KMS-11 (cell line): ENCODE measurements around the gene PRDM5.

Experiments used
- H2AFZ ChIP-seq: fragments of 200-600 bp; sonication (generic); 2 replicates; pipeline ENCODE4 v1.6.1; 2016; ENCODE audit warnings: antibody characterized with exemption, mixed run types, low read depth
- H3K27ac ChIP-seq: fragments of 200-600 bp; sonication (generic); 2 replicates; pipeline ENCODE4 v1.6.1; 2016; ENCODE audit warnings: mild to moderate bottlenecking, mixed run types
- H3K27me3 ChIP-seq: fragments of 200-600 bp; sonication (generic); 2 replicates; pipeline ENCODE4 v1.6.1; 2017; ENCODE audit warnings: mild to moderate bottlenecking, low read depth, mixed run types, moderate library complexity; ENCODE audit not compliant: insufficient read depth
- H3K36me3 ChIP-seq: fragments of 200-600 bp; sonication (generic); 2 replicates; pipeline ENCODE4 v1.6.1; 2017; ENCODE audit warnings: mild to moderate bottlenecking, mixed run types; ENCODE audit not compliant: insufficient read depth
- H3K4me1 ChIP-seq: fragments of 200-600 bp; sonication (generic); 2 replicates; pipeline ENCODE4 v1.6.1; 2016; ENCODE audit warnings: mild to moderate bottlenecking, low read depth, mixed run types; ENCODE audit not compliant: poor library complexity, severe bottlenecking
- H3K4me2 ChIP-seq: fragments of 200-600 bp; sonication (generic); 2 replicates; pipeline ENCODE4 v1.7.0; 2016; ENCODE audit warnings: mild to moderate bottlenecking, mixed run types
- H3K4me3 ChIP-seq: fragments of 200-600 bp; sonication (generic); IDR thresholded peaks from 2 replicates; pipeline ENCODE4 v1.6.1; 2017; ENCODE audit warnings: low read depth, low read length, mixed read lengths; ENCODE audit not compliant: insufficient read depth
- H3K79me2 ChIP-seq: fragments of 200-600 bp; sonication (generic); 2 replicates; pipeline ENCODE4 v1.6.1; 2016; ENCODE audit warnings: low read depth, mixed run types; ENCODE audit not compliant: insufficient read depth
- H3K9ac ChIP-seq: fragments of 200-600 bp; sonication (generic); 2 replicates; pipeline ENCODE4 v1.6.1; 2016; ENCODE audit warnings: mild to moderate bottlenecking, mixed run types
- H4K20me1 ChIP-seq: fragments of 200-600 bp; sonication (generic); 2 replicates; pipeline ENCODE4 v1.6.1; 2016; ENCODE audit warnings: mild to moderate bottlenecking, mixed run types; ENCODE audit not compliant: insufficient read depth
- TF ChIP-seq, protein P1 (sequence below): fragments of 200-600 bp; sonication (generic); conservative IDR thresholded peaks from 2 replicates; pipeline ENCODE4 v1.6.1; 2017; ENCODE audit warnings: low read depth, mild to moderate bottlenecking, antibody characterized with exemption, low read length, moderate library complexity, mixed read lengths

The PRDM5 gene

DNA sequence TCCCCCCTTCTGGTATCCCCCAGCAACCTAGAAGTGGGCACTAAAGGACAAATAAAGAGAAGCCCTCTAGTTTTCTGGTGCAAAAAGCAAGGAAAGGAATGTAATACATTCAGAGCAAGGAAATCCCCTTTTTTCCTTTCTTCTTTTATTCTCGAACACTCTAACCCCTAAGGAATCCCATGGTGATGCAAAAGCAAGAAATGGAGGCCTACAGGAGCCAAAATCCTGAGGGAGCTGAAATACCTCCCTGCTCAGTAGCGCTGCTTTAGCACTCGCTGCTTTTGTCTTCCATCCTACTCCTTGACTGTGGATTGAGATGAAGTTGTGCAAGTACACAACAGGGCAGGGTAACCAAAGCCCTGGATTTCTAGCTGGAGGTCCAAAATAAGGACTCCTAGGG lies 251.0 kb downstream of the PRDM5 start:
- TF ChIP-seq, protein P1, sequence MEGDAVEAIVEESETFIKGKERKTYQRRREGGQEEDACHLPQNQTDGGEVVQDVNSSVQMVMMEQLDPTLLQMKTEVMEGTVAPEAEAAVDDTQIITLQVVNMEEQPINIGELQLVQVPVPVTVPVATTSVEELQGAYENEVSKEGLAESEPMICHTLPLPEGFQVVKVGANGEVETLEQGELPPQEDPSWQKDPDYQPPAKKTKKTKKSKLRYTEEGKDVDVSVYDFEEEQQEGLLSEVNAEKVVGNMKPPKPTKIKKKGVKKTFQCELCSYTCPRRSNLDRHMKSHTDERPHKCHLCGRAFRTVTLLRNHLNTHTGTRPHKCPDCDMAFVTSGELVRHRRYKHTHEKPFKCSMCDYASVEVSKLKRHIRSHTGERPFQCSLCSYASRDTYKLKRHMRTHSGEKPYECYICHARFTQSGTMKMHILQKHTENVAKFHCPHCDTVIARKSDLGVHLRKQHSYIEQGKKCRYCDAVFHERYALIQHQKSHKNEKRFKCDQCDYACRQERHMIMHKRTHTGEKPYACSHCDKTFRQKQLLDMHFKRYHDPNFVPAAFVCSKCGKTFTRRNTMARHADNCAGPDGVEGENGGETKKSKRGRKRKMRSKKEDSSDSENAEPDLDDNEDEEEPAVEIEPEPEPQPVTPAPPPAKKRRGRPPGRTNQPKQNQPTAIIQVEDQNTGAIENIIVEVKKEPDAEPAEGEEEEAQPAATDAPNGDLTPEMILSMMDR, result no peak
- H3K4me2 ChIP-seq, result no peak overlapping the region
- H3K36me3 ChIP-seq, result no peaks in the 10 kb centered on the region
- H3K27me3 ChIP-seq, result no peaks in the 10 kb centered on the region
- no peak overlapping the region for H3K9ac ChIP-seq
- H3K79me2 ChIP-seq, result no peaks in the 10 kb centered on the region
- no peaks in the 10 kb centered on the region for H3K4me1 ChIP-seq
- H4K20me1 ChIP-seq, result no peaks in the 10 kb centered on the region
- no peak overlapping the region for H3K4me3 ChIP-seq
- no peak overlapping the region for H2AFZ ChIP-seq
- no peak overlapping the region for H3K27ac ChIP-seq

DNA sequence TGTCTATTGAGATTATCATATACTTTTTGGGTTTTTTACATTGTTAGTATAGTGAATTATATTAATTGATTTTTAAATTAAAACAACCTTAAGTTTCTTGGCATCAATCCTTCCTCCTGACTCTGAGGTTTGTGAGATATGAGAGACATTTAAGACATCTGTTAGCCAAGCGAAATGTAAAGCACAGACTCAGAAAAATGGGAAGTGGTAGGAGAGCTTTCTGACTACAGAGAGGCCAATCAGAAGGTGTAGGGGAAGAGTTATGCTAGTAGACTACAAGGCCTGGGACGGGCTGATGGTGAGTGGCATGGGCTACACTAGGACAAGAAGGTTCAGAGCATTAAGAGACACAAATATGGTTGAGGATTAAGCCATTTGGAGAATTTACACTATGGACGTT lies 255.4 kb downstream of the PRDM5 start:
- Histone ChIP-seq H3K27ac (no peak overlapping the region), H3K27me3 (no peaks in the 10 kb centered on the region), H4K20me1 (no peaks in the 10 kb centered on the region), H3K79me2 (no peaks in the 10 kb centered on the region), H3K4me1 (no peaks in the 10 kb centered on the region), H3K4me2 (no peak overlapping the region), H2AFZ (no peak overlapping the region), H3K4me3 (no peak overlapping the region), H3K36me3 (no peaks in the 10 kb centered on the region), H3K9ac (no peak overlapping the region)
- TF ChIP-seq, protein P1, result no peak

DNA sequence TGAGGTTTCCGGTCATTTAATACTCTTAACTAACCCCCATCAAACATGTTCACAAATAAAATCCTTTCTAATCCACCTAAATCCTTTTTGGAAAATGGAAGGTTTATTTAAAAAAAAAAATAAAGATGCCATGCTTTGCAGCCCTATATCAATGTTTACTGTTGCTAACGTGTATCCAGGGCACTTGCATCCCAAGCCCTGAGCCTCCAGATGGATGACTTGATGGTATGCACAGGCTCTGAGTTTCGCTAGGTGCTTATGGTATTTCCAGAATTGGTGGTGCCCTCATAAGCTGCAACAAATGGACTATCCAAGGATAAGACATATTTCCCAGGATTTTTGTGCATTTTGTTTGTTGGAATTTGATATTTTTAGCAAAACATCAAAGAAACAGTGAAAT lies 257.7 kb downstream of the PRDM5 start:
- H2AFZ ChIP-seq, result no peak overlapping the region
- no peaks in the 10 kb centered on the region for H4K20me1 ChIP-seq
- no peaks in the 10 kb centered on the region for H3K79me2 ChIP-seq
- H3K4me1 ChIP-seq, result no peaks in the 10 kb centered on the region
- H3K9ac ChIP-seq, result no peak overlapping the region
- TF ChIP-seq, protein P1, result no peak
- H3K27me3 ChIP-seq, result no peaks in the 10 kb centered on the region
- H3K27ac ChIP-seq, result no peak overlapping the region
- H3K4me3 ChIP-seq, result no peak overlapping the region
- H3K36me3 ChIP-seq, result no peaks in the 10 kb centered on the region
- H3K4me2 ChIP-seq, result no peak overlapping the region

DNA sequence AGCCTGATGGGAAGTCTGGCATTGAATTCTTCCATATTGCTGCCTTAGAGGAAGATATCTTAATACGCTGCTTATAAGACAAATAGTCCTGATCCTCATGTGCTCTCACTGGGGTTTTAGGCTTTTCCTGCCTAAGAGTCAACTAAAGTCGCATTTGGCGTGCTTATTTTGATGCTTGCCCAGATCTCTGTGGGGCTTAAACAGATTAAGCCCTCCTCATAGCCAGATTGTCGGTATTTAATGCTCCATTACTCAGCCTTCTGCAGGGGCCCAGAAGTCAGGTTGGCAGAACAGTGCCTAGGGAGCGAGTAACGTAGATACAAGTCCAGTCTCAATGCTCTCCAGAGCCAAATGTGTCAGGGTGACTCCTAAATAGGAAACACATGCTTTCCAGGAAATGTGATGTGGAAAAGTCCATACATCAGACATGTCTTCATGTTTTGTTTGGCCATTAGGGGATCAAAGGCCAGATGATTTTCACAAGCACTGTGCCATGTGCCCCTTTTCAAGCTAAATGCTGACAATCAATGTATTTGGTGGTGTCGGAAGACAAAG lies 262.8 kb downstream of the PRDM5 start:
- no peaks in the 10 kb centered on the region for H3K79me2 ChIP-seq
- H3K27ac ChIP-seq, result no peak overlapping the region

More for the DNA sequence above, 262.8 kb downstream of the PRDM5 start:
- Histone ChIP-seq H3K9ac (no peak overlapping the region), H4K20me1 (no peaks in the 10 kb centered on the region), H3K4me1 (no peaks in the 10 kb centered on the region), H3K27me3 (no peaks in the 10 kb centered on the region), H3K36me3 (no peaks in the 10 kb centered on the region), H3K4me3 (no peak overlapping the region), H2AFZ (no peak overlapping the region), H3K4me2 (no peak overlapping the region)
- TF ChIP-seq, protein P1, result no peak
